Stimulated activated CD4-positive, alpha-beta T cell treated with anti-CD3 and anti-CD28 coated beads, TNF-alpha, amount 100 ng/mL, for 24 hours (primary cell): ENCODE data around the gene RIN3.
A peak's percentile ranks its signal among the peaks of the same experiment; 100 is the strongest.
"Not testable (repeated sequence)": the region's sequence is repeated elsewhere in the genome, so short reads cannot be mapped to it uniquely, and the experiment has no call there.

ENCODE experiments used
- DNase-seq, 3 experiments: peaks; one replicate each; pipeline ENCODE4 v3.0.0-alpha.2; 2020; ENCODE audit warnings: low read depth in 3 of 3

Gene RIN3

DNA sequence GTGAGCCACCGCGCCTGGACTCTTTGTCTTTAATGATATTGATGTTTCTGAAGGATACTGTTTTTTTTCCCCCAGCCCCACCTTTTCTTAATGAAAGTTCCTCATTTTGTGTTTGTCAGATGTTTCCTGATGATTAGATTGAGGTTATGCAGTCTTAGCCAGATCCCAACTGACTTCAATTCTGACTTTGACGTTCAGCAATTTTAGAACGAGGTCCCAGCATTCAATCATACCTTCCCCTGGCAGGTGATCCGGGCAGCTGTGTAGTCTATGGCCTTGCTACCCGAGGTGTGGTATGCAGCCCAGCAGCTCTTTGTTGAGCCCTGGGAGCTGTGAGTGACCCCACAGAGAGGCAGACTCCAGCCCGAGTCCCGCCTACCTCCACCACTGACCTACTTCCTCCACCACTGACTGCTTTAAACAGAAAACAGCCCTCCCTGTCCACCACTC lies 152.1 kb downstream of the RIN3 start:
- no peak for DNase-seq

DNA sequence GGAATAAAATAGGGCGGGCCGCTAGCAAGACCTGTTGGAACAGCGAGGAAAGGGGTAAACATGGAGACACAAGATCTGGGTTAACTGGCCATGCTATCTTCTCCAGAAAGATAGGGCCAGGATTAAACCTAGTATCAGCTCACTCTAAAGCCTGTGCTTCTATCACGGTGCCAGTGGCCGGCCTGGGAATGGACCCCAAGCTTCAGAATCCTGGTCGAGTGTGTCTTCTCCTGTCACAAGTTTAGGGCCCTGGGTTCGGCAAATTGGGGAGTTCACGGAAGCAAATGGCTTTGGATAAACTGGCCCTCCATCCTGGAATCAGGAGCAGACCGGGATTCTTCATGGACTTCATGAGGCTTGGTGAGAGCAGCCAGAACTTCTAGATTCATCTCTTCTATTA lies 152.7 kb downstream of the RIN3 start:
- DNase-seq, result no peak

- DNase-seq, result no peak
Measured at GRCh38 chr14:92668276-92668973, 154.8 kb downstream of the RIN3 start.

DNA sequence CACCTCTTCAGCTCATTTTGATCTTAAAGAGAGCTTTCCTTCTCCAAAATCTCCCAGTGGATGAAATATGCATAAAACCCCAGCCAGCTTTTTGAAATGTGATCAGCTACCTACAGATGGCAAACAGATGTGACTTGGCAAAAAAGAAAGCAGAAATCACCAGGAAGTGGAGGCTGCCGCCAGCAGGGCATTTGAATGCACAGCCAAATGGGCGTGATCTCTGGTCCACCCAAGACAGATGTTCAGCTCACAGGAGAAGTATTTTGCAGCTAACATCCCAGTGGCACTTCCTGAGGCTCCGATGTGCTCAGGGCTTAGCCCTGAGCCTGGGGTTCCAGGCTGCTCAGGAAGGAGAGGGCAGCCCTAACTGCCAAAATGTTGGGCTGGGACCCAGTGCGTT lies 156.6 kb downstream of the RIN3 start:
- no peak for DNase-seq

DNA sequence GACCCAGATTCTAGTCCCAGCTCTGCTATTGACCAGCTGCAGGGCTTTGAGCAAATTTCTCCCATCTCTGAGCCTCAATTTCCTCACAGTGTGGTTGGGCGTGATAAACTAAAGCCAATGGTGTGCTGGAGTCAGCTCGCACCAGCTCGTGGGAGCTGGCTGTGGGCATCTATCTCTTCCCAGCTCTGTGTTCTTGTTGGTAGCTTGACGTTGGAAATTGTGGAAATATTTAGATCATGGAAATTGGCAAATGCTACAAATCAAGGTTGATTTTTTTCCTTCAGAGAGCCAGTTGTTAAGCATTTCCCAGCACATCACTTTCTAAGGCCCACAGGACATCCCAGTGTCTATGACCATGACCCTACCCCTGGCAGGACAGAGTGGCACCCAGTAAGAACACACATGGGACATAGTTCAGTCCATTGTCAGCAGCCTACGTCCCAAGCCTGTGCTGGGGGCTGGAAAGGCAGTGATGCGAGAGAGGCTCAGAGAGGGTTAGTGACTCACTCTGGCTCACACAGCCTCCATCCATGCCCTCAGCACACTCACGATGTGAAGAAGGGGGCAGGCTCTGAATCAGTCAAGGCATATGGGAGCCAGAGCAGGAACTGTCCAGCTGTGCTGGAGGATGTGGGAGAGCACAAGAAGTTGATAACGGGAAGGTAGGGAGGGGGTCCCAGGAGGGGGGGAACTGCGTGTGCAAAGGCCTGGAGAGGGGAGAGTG lies 157.2 kb downstream of the RIN3 start:
- DNase-seq, result no peak

DNA sequence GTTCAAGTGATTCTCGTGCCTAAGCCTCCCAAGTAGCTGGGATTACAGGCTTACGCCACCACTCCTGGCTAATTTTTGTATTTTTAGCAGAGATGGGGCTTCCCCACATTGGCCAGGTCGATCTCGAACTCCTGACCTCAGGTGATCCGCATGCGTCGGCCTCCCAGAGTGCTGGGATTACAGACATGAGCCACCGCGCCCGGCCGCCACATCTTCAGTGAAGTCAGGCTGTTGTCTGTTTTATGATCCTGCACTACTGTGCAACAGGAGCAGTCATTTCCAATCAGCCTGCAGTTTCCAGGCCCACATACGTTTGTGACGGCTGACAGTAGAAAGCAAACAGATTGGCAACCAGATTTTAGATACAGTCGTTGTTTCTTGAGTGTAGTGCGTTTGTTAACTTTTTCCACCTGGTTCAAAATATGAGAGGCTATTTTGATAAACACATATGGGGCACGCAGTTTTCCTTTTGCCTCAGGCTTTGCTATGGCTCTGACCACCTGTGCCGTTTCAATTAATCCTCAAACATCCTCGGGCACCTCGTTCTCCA lies 160.1 kb downstream of the RIN3 start:
- DNase-seq, result no peak

GRCh38 chr14:92675421-92675820 lies 161.8 kb downstream of the RIN3 start:
- no peak for DNase-seq

GRCh38 chr14:92675976-92676375 lies 162.4 kb downstream of the RIN3 start:
- DNase-seq, result no peak

DNA sequence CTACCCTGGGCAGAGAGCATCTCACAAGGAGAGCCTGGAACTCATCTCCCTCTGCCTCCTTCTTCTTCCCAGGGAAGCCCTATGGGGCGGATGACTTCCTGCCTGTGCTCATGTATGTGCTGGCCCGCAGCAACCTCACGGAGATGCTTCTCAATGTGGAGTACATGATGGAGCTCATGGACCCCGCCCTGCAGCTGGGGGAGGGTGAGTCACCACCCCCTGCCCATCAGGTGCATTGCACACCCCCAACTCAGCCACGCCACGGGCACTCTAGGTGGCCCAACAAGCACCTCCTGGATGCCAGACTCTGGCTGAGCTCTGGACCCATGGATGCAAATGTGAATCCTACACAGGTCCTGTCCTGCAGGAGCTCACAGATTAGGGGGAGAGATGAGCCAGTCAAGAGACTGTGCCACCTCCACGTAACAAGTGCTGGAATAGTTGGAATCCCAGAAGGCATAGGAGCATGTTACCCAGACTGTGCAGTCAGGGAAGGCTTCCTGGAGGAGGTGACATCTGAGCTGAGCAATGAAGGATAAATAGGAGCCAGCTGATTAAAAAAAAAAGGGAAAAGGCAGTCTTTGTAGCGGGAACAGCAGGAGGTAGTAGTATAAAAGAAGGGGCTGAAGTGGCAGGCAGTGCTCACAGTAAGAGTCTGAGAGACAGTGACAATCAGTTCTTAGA lies 163.0 kb downstream of the RIN3 start:
- DNase-seq, result no peak

DNA sequence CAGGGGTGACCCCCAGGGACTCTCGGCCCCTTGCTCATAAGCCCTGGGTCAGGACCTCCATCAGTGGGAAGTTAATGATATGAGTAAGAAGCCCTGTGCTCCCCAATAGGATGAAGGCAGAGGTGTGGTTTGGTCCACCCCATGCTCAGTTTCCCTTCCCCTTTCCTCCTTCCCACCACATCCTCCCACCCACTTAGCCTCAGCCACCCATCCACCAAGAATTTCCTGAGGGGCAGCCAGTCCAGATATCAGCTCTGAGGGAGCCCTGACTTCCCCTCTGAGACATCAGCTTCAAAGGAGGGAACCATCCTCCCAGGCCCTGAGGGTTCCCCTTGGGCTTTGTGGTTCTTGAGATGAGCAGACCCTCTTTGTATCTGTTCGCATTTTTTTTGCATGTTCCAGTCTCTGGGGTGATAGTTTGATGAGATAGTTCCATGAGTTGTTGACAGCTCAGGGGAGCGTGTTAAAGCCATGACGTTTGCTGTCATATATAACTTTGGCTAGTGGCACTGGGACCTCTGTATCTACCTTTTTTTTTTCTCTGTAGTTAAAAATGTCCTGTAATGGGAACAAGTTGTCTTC lies 163.6 kb downstream of the RIN3 start:
- peak in 2 of 3 experiments; percentile 36 to 75 for DNase-seq

GRCh38 chr14:92677955-92678354 lies 164.4 kb downstream of the RIN3 start:
- DNase-seq, result no peak

- no peak for DNase-seq
Measured at GRCh38 chr14:92678766-92679165, 165.2 kb downstream of the RIN3 start.

GRCh38 chr14:92679246-92679645 lies 165.7 kb downstream of the RIN3 start:
- DNase-seq, result no peak

- DNase-seq, result not testable (repeated sequence)
Measured at GRCh38 chr14:92680330-92680729, 166.7 kb downstream of the RIN3 start.

DNA sequence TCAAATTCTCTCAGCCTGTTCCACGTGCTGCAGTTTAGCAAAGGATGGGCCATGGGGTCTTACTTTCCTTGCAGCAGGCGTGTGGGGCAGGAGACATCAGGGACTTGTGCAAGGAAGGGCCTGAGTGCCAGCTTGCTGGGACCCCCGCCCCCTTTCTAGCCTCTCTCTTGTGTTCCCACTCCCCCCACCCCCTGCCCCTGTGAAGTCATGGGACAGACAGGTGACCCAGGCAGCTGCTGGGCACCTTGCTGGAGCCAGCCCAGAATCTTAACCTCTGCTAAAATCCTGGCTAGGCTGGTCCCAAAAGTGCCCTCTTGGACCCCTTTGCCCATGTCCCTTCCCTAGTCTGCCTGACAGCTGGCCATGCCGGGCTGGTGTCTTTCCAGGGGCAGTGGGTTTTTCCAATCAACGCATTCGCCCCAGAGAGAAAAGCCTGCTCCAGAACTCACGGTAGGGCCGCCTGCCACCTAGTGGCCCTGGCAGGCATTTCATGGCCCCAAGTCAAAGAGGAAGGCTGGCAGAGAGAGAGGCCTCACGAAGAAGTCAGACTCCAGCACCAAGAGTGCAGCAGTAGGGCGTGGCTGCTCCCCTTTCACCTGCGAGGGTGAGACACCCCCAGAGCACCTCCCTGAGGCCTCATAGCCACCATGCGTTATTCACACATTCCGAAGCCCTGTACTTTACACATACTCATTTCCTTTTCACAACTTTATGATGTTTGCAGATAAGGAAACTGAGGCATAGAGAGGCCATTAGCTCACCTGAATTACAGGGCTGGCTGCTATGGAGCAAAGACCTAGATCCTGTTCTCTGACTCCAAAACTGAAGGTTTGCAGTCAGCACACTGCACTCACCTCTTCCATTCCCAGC lies 167.4 kb downstream of the RIN3 start:
- peak; percentile 56 to 73 (median 62) for DNase-seq

GRCh38 chr14:92683041-92683440 lies 169.5 kb downstream of the RIN3 start:
- DNase-seq, result no peak

DNA sequence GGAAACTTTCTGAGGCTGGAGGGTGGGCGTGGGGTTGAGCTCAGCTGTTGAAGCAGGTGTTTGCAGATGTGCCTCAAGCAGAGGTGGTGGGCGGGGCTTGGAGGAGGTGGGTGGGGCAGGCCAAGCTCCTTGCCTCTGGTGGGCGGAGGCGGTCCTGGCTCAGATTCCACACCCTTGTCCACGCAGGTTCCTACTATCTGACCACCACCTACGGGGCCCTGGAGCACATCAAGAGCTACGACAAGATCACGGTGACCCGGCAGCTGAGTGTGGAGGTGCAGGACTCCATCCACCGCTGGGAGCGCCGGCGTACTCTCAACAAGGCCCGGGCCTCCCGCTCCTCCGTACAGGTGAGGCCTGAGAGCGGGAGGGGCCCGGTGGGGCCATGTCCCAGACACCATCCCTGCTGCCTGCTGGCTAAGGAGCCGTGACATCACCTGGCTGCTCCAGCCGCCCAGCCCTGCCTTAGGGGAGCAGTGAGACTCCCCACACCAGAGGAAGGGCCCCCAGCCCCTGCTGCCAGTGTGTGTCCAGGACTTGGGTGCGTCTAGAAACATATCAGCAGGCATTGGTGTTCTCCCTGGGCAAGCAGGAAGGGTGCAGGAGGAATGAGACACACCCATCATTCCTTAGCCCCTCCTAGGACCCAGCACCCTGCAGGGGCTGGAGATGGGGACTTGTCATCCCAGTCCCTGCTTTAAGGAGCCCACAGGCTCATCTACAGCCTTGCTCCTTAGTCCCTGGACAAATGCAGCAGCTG lies 171.4 kb downstream of the RIN3 start:
- no peak for DNase-seq

DNA sequence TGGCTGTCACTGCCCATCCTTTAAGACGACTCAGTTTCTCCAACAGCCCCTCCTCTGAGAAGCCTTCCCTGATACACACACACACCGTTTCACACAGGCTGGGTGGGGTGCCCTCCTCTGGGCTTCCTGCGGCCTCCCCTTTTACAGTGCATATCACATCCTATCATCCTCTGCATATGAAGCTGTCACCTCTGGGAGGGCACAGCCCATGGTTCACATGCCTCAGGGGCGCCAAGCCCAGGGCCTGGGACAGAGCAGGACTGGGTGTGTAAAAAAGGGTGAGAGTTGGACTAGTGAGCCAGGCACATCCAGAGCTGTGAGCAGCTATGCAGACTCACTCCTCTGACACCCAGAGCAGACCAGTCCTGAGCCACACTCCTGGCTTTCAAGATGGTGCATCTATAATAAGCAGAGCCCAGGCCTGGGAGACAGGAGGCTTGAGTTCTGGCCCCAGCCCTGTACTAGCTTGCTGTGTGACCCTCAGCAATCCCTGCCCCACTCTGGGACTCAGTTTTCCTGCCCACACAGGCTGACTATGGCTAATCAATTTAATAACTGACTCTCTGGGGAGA lies 172.3 kb downstream of the RIN3 start:
- DNase-seq, result no peak

- DNase-seq, result no peak
Measured at GRCh38 chr14:92686411-92686899, 172.9 kb downstream of the RIN3 start.

DNA sequence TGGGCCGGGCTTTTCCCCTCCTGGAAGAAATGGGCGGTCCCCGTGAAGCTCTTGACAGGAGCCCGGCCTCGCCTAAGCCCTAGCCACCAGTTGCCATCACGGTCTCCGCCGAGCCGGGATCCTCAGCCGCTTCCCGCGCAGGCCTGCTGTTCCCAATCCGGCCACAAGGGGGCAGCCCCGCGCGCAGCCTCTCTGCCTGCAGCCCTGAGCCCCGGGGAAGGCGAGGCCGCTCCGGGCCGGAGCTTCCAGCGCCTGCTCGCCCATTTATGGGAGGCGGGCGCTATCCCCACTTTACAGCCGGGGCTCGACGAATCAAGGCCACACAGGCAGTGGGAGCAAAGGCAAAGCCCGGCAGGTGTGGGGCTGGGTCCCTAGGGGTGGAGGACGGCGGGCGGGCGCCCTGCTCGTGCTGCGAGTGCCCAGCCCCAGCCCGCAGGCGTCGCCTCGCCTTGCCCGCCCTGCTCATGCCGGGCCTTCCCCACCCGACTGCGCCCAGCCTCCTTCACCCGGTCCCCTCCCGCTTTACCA lies 173.4 kb downstream of the RIN3 start:
- DNase-seq, result peak in 2 of 3 experiments; percentile 33 to 59
